ENCODE data around the gene P4HA2. TPM values are rescaled to one million over a fixed set of nuclear protein-coding genes. Genes with fewer than 3 reads are reported as not detected.

Gene P4HA2
- total RNA-seq (37.4 and 37.6 TPM in 2 replicates), polyA plus RNA-seq (58.7 and 67.1 TPM in 2 replicates), polyA minus RNA-seq (66.9 and 75.4 TPM in 2 replicates), Bru-seq, nascent RNA (percentile 53 among the genes with signal in this experiment), BruChase-seq, experiment 1, labeled RNA remaining after a 6-hour chase (percentile 66 among the genes with signal in this experiment), BruChase-seq, experiment 2, labeled RNA remaining after a 2-hour chase (percentile 63 among the genes with signal in this experiment)
- polyA plus RNA-seq (2011; cell fraction: cytosol; rRNA removed): 47.2 and 48.0 TPM in 2 replicates
- polyA plus RNA-seq (2011; cell fraction: nucleus; rRNA removed): 46.7 and 48.4 TPM in 2 replicates
- polyA plus RNA-seq (2012): 48.9 and 64.0 TPM in 2 replicates
- 9.8 TPM for polyA minus RNA-seq (2011; cell fraction: cytosol; rRNA and poly(A)+ RNA removed)
- polyA minus RNA-seq (2011; cell fraction: nucleus; rRNA and poly(A)+ RNA removed): 19.0 and 19.4 TPM in 2 replicates
- long read RNA-seq, transcript P4HA2-202 (15 exons, 2,313 nt): major isoform, 92 of 159 reads
- long read RNA-seq, partial matches to known transcripts: 4 of 159 reads
- long read RNA-seq, other reads (novel, unspliced or antisense): 56 of 159 reads

GRCh38 chr5:132227485-132228240 is at the start of gene P4HA2:
TSS of gene P4HA2 (minus strand) at chr5:132227853. CDS start at chr5:132218626, 9,227 bp downstream.
- H3K4me3 ChIP-seq (replicated peaks in 1 of 3; ENCODE audit: insufficient read depth in 1 of 3, low read depth in 1 of 3, low read length in 3 of 3): peak within 1 kb of the TSS; percentile 44 to 61 (median 46)
- POLR2A ChIA-PET: interaction anchor here (1.0 kb wide), 1 partner anchor 12 kb away, joined by 3 read pairs; no protein-coding TSS in a partner anchor
- intact Hi-C loops (cut with micrococcal nuclease) (loop anchor here (1.0 to 2.0 kb wide), 5 partner anchors 12 to 163 kb away; no protein-coding TSS in a partner anchor), dilution Hi-C loops (cut with MboI; ENCODE audit: extremely low pct_ligation_motif_present, low sequenced_read_pairs) (no loop called here)
- H3K4me2 ChIP-seq (ENCODE audit: insufficient read depth, low read length): peak within 1 kb of the TSS; percentile 44
- DNase-seq (ENCODE audit: low read depth, low spot score) (peak; percentile 71), FAIRE-seq (peak; percentile 12)
- no peaks in the 10 kb centered on the region for H3K9me1 ChIP-seq (replicated peaks; ENCODE audit: control insufficient read depth, extremely low read depth, insufficient read depth, low read length)
- no peaks in the 10 kb centered on the region for H3K4me1 ChIP-seq (ENCODE audit: control insufficient read depth, extremely low read depth, insufficient read depth, low read length)
- TSS peak; percentile 60 for BruUV-seq (replicated peaks)
- H2AFZ ChIP-seq (ENCODE audit: low read depth, low read length): peak within 1 kb of the TSS; percentile 80
- CTCF ChIA-PET: interaction anchor here (0.6 to 3.8 kb wide), 9 partner anchors 10 to 163 kb away, joined by 3 to 39 read pairs (median 5); partner anchors contain the start of gene SLC22A5
- H3K79me2 ChIP-seq (ENCODE audit: control insufficient read depth, insufficient read depth, low read length): no peaks in the 10 kb centered on the region
- peaks cover 0 to 1% of the 10 kb centered on the region in 2 experiments for H3K27me3 ChIP-seq (ENCODE audit: control insufficient read depth in 2 of 2, insufficient read depth in 2 of 2, low read length in 2 of 2)
- H4K20me1 ChIP-seq (replicated peaks; ENCODE audit: control insufficient read depth, extremely low read depth, insufficient read depth, low read length): no peaks in the 10 kb centered on the region
- H3K36me3 ChIP-seq (ENCODE audit: control insufficient read depth in 2 of 2, extremely low read depth in 1 of 2, insufficient read depth in 2 of 2, low read length in 2 of 2): no peaks in the 10 kb centered on the region
- H3K9me3 ChIP-seq (replicated peaks; ENCODE audit: control insufficient read depth, insufficient read depth, low read length): no peaks in the 10 kb centered on the region
- peak within 1 kb of the TSS; percentile 28 for H3K27ac ChIP-seq (ENCODE audit: insufficient read depth, low read depth, low read length)
- peak within 1 kb of the TSS; percentile 73 for H3K9ac ChIP-seq (replicated peaks; ENCODE audit: extremely low read depth, insufficient read depth, low read length)
- TF ChIP-seq POLR2A (IDR thresholded peaks at IDR 0.05; ENCODE audit: low read depth, low read length) (peak; percentile 56), GATA2 (IDR thresholded peaks at IDR 0.05; ENCODE audit: insufficient read depth, insufficient read length, low read depth, low read length) (no peak), POLR2AphosphoS5 (IDR thresholded peaks at IDR 0.05; ENCODE audit: insufficient read depth, low read depth, low read length) (peak; percentile 71)

DNA sequence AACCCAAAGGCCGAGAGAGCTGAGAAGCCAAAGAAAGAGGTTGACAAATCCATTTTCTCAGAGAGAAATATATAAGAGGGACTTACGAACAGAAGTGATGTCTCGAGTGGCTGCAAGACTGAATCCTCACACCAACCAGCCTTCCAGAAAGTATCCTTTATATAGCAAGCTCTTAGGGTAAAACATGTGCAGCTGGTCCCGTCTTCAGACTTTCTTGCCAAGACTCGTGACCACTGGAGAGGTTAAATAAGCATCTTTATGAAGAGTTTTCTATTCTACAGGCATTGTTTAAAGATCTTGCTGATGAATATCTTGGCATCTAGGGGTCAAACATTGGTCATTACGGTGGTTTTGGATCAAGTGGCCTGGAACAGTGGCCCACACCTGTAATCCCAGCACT is 49.6 kb upstream of the P4HA2 start:
- no peaks in the 10 kb centered on the region for H4K20me1 ChIP-seq (replicated peaks; ENCODE audit: control insufficient read depth, extremely low read depth, insufficient read depth, low read length)
- H3K4me1 ChIP-seq (ENCODE audit: control insufficient read depth, extremely low read depth, insufficient read depth, low read length): no peaks in the 10 kb centered on the region
- H3K9ac ChIP-seq (replicated peaks; ENCODE audit: extremely low read depth, insufficient read depth, low read length): no peak overlapping the region
- no peaks in the 10 kb centered on the region for H3K79me2 ChIP-seq (ENCODE audit: control insufficient read depth, insufficient read depth, low read length)
- H3K4me2 ChIP-seq (ENCODE audit: insufficient read depth, low read length): no peak overlapping the region
- no peak for TF ChIP-seq MYC (IDR thresholded peaks at IDR 0.05; ENCODE audit: low read depth, low read length)
- TF ChIP-seq POLR2A (IDR thresholded peaks at IDR 0.05; ENCODE audit: low read depth, low read length): no peak
- TF ChIP-seq JUN (IDR thresholded peaks at IDR 0.05; ENCODE audit: borderline replicate concordance, insufficient read depth, insufficient read length, low read depth): no peak
- TF ChIP-seq, protein P1, sequence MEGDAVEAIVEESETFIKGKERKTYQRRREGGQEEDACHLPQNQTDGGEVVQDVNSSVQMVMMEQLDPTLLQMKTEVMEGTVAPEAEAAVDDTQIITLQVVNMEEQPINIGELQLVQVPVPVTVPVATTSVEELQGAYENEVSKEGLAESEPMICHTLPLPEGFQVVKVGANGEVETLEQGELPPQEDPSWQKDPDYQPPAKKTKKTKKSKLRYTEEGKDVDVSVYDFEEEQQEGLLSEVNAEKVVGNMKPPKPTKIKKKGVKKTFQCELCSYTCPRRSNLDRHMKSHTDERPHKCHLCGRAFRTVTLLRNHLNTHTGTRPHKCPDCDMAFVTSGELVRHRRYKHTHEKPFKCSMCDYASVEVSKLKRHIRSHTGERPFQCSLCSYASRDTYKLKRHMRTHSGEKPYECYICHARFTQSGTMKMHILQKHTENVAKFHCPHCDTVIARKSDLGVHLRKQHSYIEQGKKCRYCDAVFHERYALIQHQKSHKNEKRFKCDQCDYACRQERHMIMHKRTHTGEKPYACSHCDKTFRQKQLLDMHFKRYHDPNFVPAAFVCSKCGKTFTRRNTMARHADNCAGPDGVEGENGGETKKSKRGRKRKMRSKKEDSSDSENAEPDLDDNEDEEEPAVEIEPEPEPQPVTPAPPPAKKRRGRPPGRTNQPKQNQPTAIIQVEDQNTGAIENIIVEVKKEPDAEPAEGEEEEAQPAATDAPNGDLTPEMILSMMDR (IDR thresholded peaks at IDR 0.05; ENCODE audit: extremely low read depth in 1 of 2, insufficient read depth in 1 of 2, low read depth in 1 of 2, low read length in 2 of 2): no peak
- TF ChIP-seq GATA2 (IDR thresholded peaks at IDR 0.05; ENCODE audit: insufficient read depth, insufficient read length, low read depth, low read length): no peak
- TF ChIP-seq POLR2AphosphoS5 (IDR thresholded peaks at IDR 0.05; ENCODE audit: insufficient read depth, low read depth, low read length): no peak
- TF ChIP-seq, protein P2, sequence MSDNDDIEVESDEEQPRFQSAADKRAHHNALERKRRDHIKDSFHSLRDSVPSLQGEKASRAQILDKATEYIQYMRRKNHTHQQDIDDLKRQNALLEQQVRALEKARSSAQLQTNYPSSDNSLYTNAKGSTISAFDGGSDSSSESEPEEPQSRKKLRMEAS (IDR thresholded peaks at IDR 0.05; ENCODE audit: insufficient read depth, insufficient read length): no peak
- no peak for TF ChIP-seq FOS (IDR thresholded peaks at IDR 0.05; ENCODE audit: borderline replicate concordance, insufficient read depth, low read length)
- H2AFZ ChIP-seq (ENCODE audit: low read depth, low read length): no peak overlapping the region
- dilution Hi-C loops (cut with MboI; ENCODE audit: extremely low pct_ligation_motif_present, low sequenced_read_pairs) (no loop called here), intact Hi-C loops (cut with micrococcal nuclease) (no loop called here)
- peaks cover 0 to 2% of the 10 kb centered on the region in 2 experiments for H3K27me3 ChIP-seq (ENCODE audit: control insufficient read depth in 2 of 2, insufficient read depth in 2 of 2, low read length in 2 of 2)
- FAIRE-seq (no peak), DNase-seq (ENCODE audit: low read depth, low spot score) (no peak)
- ChIA-PET POLR2A (no interaction called here), CTCF (interaction anchor here (1.3 kb wide), 1 partner anchor 39 kb away, joined by 6 read pairs; no protein-coding TSS in a partner anchor)
- H3K27ac ChIP-seq (ENCODE audit: insufficient read depth, low read depth, low read length): no peak overlapping the region
- no TSS peak for BruUV-seq (replicated peaks)
- H3K9me1 ChIP-seq (replicated peaks; ENCODE audit: control insufficient read depth, extremely low read depth, insufficient read depth, low read length): no peaks in the 10 kb centered on the region
- no peaks in the 10 kb centered on the region for H3K9me3 ChIP-seq (replicated peaks; ENCODE audit: control insufficient read depth, insufficient read depth, low read length)
- no peak overlapping the region for H3K4me3 ChIP-seq (replicated peaks in 1 of 3; ENCODE audit: insufficient read depth in 1 of 3, low read depth in 1 of 3, low read length in 3 of 3)
- no peaks in the 10 kb centered on the region for H3K36me3 ChIP-seq (ENCODE audit: control insufficient read depth in 2 of 2, extremely low read depth in 1 of 2, insufficient read depth in 2 of 2, low read length in 2 of 2)

Measured in endothelial cell of umbilical vein (primary cell).